B cell (primary cell): ENCODE measurements around the gene CCDC187. TPM values are rescaled to one million over a fixed set of nuclear protein-coding genes. Genes with fewer than 3 reads are reported as not detected.

ENCODE experiments used
- ATAC-seq: fragments of 200-7000 bp; cut with Tn5 transposase; one replicate; pipeline ENCODE4 v1.10.0; 2021; ENCODE audit warnings: low read depth, mild to moderate bottlenecking, moderate number of reproducible peaks, moderate library complexity
- CTCF ChIA-PET: fragments of 350-600 bp; sonication (Branson Sonifier 250); formaldehyde crosslinking; loops from one replicate; lab custom pipeline; 2021; ENCODE audit warnings: antibody characterized with exemption, inconsistent platforms; lab: Charles Lee
- POLR2A ChIA-PET: fragments of 350-600 bp; sonication (Branson Sonifier 250); formaldehyde crosslinking; loops from one replicate; lab custom pipeline; 2021; ENCODE audit warnings: antibody characterized with exemption; lab: Charles Lee
- DNase-seq: peaks from one replicate; pipeline ENCODE4 v3.0.0; 2013
- H2AFZ ChIP-seq: 2 replicates; pipeline ENCODE4 v1.6.1; 2012; ENCODE audit warnings: mild to moderate bottlenecking, low read depth, low read length; ENCODE audit not compliant: insufficient read depth, poor library complexity, severe bottlenecking
- H3K27ac ChIP-seq, 2 donors: 1 replicate in 1 of 2; 2 replicates in 1 of 2; pipeline ENCODE4 v1.5.1; 2012 to 2013; ENCODE audit warnings: low read length in 2 of 2, mild to moderate bottlenecking in 2 of 2, moderate library complexity in 1 of 2
- H3K27me3 ChIP-seq, 4 experiments: fragments of 200-600 bp in 1 of 4; sonication (generic) in 1 of 4; replicated peaks in 1 of 4; 1 replicate in 2 of 4; 2 replicates in 2 of 4; pipeline versions ENCODE4 v1.6.1 to v1.7.0; 2013 to 2016; ENCODE audit warnings: low read length in 3 of 4, mild to moderate bottlenecking in 2 of 4, mixed read lengths in 1 of 4, moderate library complexity in 1 of 4; ENCODE audit not compliant: insufficient read depth in 4 of 4, control insufficient read depth in 3 of 4; ENCODE audit errors: control extremely low read depth in 1 of 4
- H3K36me3 ChIP-seq, 2 experiments: replicated peaks in 1 of 2; 1 replicate in 1 of 2; 2 replicates in 1 of 2; pipeline versions ENCODE4 v1.6.1 to v1.7.1; 2013; ENCODE audit warnings: low read length in 1 of 2; ENCODE audit not compliant: insufficient read depth in 2 of 2, control insufficient read depth in 1 of 2; ENCODE audit errors: control extremely low read depth in 1 of 2, extremely low read depth in 1 of 2
- H3K4me1 ChIP-seq, 2 donors: fragments of 200-600 bp in 1 of 2; sonication (generic) in 1 of 2; 1 replicate in 1 of 2; 2 replicates in 1 of 2; pipeline versions ENCODE4 v1.5.1 to v1.6.1; 2013 to 2017; ENCODE audit warnings: low read length in 2 of 2; ENCODE audit not compliant: control insufficient read depth in 2 of 2, insufficient read depth in 2 of 2
- H3K4me2 ChIP-seq: replicated peaks from 2 replicates; pipeline ENCODE3; 2012; ENCODE audit warnings: mild to moderate bottlenecking, low read depth, low read length; ENCODE audit not compliant: poor library complexity, severe bottlenecking
- H3K4me3 ChIP-seq, 5 experiments: fragments of 200-600 bp in 1 of 5; sonication (generic) in 1 of 5; 1 replicate in 3 of 5; 2 replicates in 2 of 5; pipeline versions ENCODE4 v1.5.1 to v1.7.0; 2011 to 2016; ENCODE audit warnings: low read length in 4 of 5, mild to moderate bottlenecking in 4 of 5, low read depth in 2 of 5, control low read depth in 1 of 5, moderate library complexity in 1 of 5; ENCODE audit not compliant: insufficient read depth in 1 of 5; ENCODE audit errors: control extremely low read depth in 1 of 5, extremely low read depth in 1 of 5
- H3K79me2 ChIP-seq: fragments of 200-600 bp; sonication (generic); one replicate; pipeline ENCODE4 v1.6.0; 2016; ENCODE audit warnings: low read length; ENCODE audit not compliant: control insufficient read depth, insufficient read depth
- H3K9ac ChIP-seq: fragments of 200-600 bp; sonication (generic); 2 replicates; pipeline ENCODE4 v1.6.1; 2017; ENCODE audit warnings: mild to moderate bottlenecking, low read length, moderate library complexity
- H3K9me3 ChIP-seq, 3 donors: one replicate each; pipeline versions ENCODE4 v1.6.1 to v1.7.1; 2013; ENCODE audit warnings: low read length in 2 of 3; ENCODE audit not compliant: control insufficient read depth in 2 of 3, insufficient read depth in 1 of 3; ENCODE audit errors: control extremely low read depth in 1 of 3
- H4K20me1 ChIP-seq: 2 replicates; pipeline ENCODE4 v1.6.0; 2012; ENCODE audit warnings: mild to moderate bottlenecking, low read length; ENCODE audit not compliant: insufficient read depth, control insufficient read depth, poor library complexity, severe bottlenecking
- H3K27ac Mint-ChIP-seq: one replicate; pipeline ENCODE4 v1.8.0; 2021; ENCODE audit warnings: mixed read lengths
- H3K27me3 Mint-ChIP-seq: one replicate; pipeline ENCODE4 v1.8.0; 2021; ENCODE audit warnings: mixed read lengths
- H3K4me1 Mint-ChIP-seq: one replicate; pipeline ENCODE4 v1.8.0; 2021; ENCODE audit warnings: mixed read lengths
- H3K4me3 Mint-ChIP-seq: one replicate; pipeline ENCODE4 v1.8.0; 2021; ENCODE audit warnings: mixed read lengths
- H3K9me3 Mint-ChIP-seq: one replicate; pipeline ENCODE4 v1.8.0; 2022; ENCODE audit warnings: mixed read lengths; ENCODE audit not compliant: insufficient read depth
- CTCF ChIP-seq: fragments of 200-600 bp; IDR thresholded peaks from one replicate; pipeline ENCODE4 v1.8.0; 2022; ENCODE audit warnings: antibody characterized with exemption, mild to moderate bottlenecking
- EZH2 ChIP-seq: IDR thresholded peaks from 2 replicates; pipeline ENCODE4 v1.6.1; 2012; ENCODE audit warnings: borderline replicate concordance, low read depth, mild to moderate bottlenecking, moderate library complexity, low read length; ENCODE audit not compliant: insufficient read depth, poor library complexity, severe bottlenecking
- WGBS: methylation state at CpG from one replicate; pipeline ENCODE4 v1.1.5; 2013; ENCODE audit warnings: missing lambda C conversion rate; ENCODE audit not compliant: insufficient coverage; 5-methylcytosine and 5-hydroxymethylcytosine counted together
- intact Hi-C: fragments of 100-400 bp; cut with micrococcal nuclease; formaldehyde crosslinking; loops from one replicate; pipeline ENCODE4 v1.10.0; 2022
- polyA plus RNA-seq: library from polyadenylated mRNA; depleted of rRNA; stranded (reverse); fragments of >200 nt; gene quantifications from 2 replicates; pipeline ENCODE4 v1.2.3, GENCODE V29; 2012
- total RNA-seq, 2 donors: library from RNA; stranded (reverse); fragments of 120-200 nt in 1 of 2; gene quantifications; 1 replicate in 1 of 2; 2 replicates in 1 of 2; pipeline versions ENCODE4 v1.2.3 to v1.2.4, GENCODE V29; 2013 to 2022

The CCDC187 gene
- total and polyA plus RNA-seq, 2 donors (not counting 1 experiment from before 2014, with no cell fraction given) = 1.5 to 7.6 TPM

- peak overlapping the region; percentile 94 for H3K4me3 Mint-ChIP-seq
- peaks cover 2 to 15% of the 10 kb centered on the region in 2 experiments for H3K36me3 ChIP-seq
- peak overlapping the region; percentile 70 to 83 for H3K27ac ChIP-seq
- H3K9me3 ChIP-seq = no peaks in the 10 kb centered on the region
- H3K4me1 Mint-ChIP-seq = peaks cover 69% of the 10 kb centered on the region
- no peaks in the 10 kb centered on the region for H3K27me3 ChIP-seq
- DNase-seq = peak; percentile 27
- peaks cover 47% of the 10 kb centered on the region for H4K20me1 ChIP-seq
- H3K9ac ChIP-seq = peak overlapping the region; percentile 88
- 10% methylated on average over 4 of the region's 4 CpGs for WGBS
- H3K79me2 ChIP-seq = peaks cover 59% of the 10 kb centered on the region
- peak overlapping the region; percentile 66 to 97 (median 90) for H3K4me3 ChIP-seq
- H2AFZ ChIP-seq = no peak overlapping the region
- ATAC-seq = no peak
- intact Hi-C loops = loop anchor here (1.0 to 10.0 kb wide), 6 partner anchors 18 to 279 kb away; partner anchors contain the start of genes SNAPC4, TMEM250 and UBAC1
- POLR2A ChIA-PET = interaction anchor here (0.8 kb wide), 1 partner anchor 73 kb away, joined by 4 read pairs; no protein-coding TSS in a partner anchor
- H3K9me3 Mint-ChIP-seq = no peaks in the 10 kb centered on the region
- H3K27ac Mint-ChIP-seq = peak overlapping the region; percentile 90
- TF ChIP-seq EZH2 = no peak
- TF ChIP-seq CTCF = no peak
- H3K4me2 ChIP-seq = peak overlapping the region; percentile 86
- CTCF ChIA-PET = interaction anchor here (1.1 to 8.5 kb wide), 11 partner anchors 9 to 73 kb away, joined by 3 to 102 read pairs (median 6); no protein-coding TSS in a partner anchor
- peaks cover 63 to 69% of the 10 kb centered on the region in 2 donors for H3K4me1 ChIP-seq
- H3K27me3 Mint-ChIP-seq = no peaks in the 10 kb centered on the region
Observed at GRCh38 chr9:136243631-136244030, 60.3 kb downstream of the CCDC187 start.

GRCh38 chr9:136242918-136243525 lies 60.9 kb downstream of the CCDC187 start:
- H4K20me1 ChIP-seq = peaks cover 53% of the 10 kb centered on the region
- peaks cover 65% of the 10 kb centered on the region for H3K79me2 ChIP-seq
- WGBS = 77% methylated on average over 4 of the region's 6 CpGs
- H3K9ac ChIP-seq = peak overlapping the region; percentile 88
- Mint-ChIP-seq H3K27ac (peak overlapping the region; percentile 90), H3K9me3 (no peaks in the 10 kb centered on the region), H3K27me3 (no peaks in the 10 kb centered on the region), H3K4me3 (peak overlapping the region; percentile 94), H3K4me1 (peaks cover 75% of the 10 kb centered on the region)
- TF ChIP-seq EZH2 = no peak
- TF ChIP-seq CTCF = peak; percentile 76
- H3K36me3 ChIP-seq = peaks cover 2 to 15% of the 10 kb centered on the region in 2 experiments
- ChIA-PET CTCF (interaction anchor here (1.1 to 8.5 kb wide), 13 partner anchors 9 to 103 kb away, joined by 3 to 102 read pairs (median 5); no protein-coding TSS in a partner anchor), POLR2A (interaction anchor here (0.6 to 2.1 kb wide), 4 partner anchors 17 to 73 kb away, joined by 3 to 8 read pairs (median 6); no protein-coding TSS in a partner anchor)
- intact Hi-C loops = loop anchor here (1.0 to 10.0 kb wide), 4 partner anchors 40 to 278 kb away; partner anchors contain the start of genes SNAPC4 and UBAC1
- H3K27ac ChIP-seq = peak overlapping the region; percentile 70 to 83
- H3K4me3 ChIP-seq = peak overlapping the region; percentile 66 to 97 (median 90)
- H2AFZ ChIP-seq = no peak overlapping the region
- H3K4me1 ChIP-seq = peaks cover 69 to 75% of the 10 kb centered on the region in 2 donors
- H3K9me3 ChIP-seq = no peaks in the 10 kb centered on the region
- peak overlapping the region; percentile 86 for H3K4me2 ChIP-seq
- no peaks in the 10 kb centered on the region for H3K27me3 ChIP-seq
- ATAC-seq (no peak), DNase-seq (peak; percentile 70)
